22Rv1 (cell line): ENCODE measurements around the gene MRPS31.

ENCODE experiments used
- ZFX ChIP-seq: fragments of 450-650 bp; IDR thresholded peaks from 2 replicates; pipeline ENCODE4 v1.6.1; 2017; ENCODE audit warnings: antibody characterized with exemption, borderline replicate concordance
- TF ChIP-seq, protein P1 (sequence below): fragments of 450-650 bp; IDR thresholded peaks from 2 replicates; pipeline ENCODE4 v1.5.1; 2017; ENCODE audit warnings: mild to moderate bottlenecking

GRCh38 chr13:40809471-40809870 is 38.5 kb upstream of the MRPS31 start:
- TF ChIP-seq, protein P1, sequence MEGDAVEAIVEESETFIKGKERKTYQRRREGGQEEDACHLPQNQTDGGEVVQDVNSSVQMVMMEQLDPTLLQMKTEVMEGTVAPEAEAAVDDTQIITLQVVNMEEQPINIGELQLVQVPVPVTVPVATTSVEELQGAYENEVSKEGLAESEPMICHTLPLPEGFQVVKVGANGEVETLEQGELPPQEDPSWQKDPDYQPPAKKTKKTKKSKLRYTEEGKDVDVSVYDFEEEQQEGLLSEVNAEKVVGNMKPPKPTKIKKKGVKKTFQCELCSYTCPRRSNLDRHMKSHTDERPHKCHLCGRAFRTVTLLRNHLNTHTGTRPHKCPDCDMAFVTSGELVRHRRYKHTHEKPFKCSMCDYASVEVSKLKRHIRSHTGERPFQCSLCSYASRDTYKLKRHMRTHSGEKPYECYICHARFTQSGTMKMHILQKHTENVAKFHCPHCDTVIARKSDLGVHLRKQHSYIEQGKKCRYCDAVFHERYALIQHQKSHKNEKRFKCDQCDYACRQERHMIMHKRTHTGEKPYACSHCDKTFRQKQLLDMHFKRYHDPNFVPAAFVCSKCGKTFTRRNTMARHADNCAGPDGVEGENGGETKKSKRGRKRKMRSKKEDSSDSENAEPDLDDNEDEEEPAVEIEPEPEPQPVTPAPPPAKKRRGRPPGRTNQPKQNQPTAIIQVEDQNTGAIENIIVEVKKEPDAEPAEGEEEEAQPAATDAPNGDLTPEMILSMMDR = no peak
- no peak for TF ChIP-seq ZFX
